ENCODE results near the gene SLC13A5.
"Not testable (repeated sequence)": the region's sequence is repeated elsewhere in the genome, so short reads cannot be mapped to it uniquely, and the experiment has no call there.

Gene SLC13A5

DNA sequence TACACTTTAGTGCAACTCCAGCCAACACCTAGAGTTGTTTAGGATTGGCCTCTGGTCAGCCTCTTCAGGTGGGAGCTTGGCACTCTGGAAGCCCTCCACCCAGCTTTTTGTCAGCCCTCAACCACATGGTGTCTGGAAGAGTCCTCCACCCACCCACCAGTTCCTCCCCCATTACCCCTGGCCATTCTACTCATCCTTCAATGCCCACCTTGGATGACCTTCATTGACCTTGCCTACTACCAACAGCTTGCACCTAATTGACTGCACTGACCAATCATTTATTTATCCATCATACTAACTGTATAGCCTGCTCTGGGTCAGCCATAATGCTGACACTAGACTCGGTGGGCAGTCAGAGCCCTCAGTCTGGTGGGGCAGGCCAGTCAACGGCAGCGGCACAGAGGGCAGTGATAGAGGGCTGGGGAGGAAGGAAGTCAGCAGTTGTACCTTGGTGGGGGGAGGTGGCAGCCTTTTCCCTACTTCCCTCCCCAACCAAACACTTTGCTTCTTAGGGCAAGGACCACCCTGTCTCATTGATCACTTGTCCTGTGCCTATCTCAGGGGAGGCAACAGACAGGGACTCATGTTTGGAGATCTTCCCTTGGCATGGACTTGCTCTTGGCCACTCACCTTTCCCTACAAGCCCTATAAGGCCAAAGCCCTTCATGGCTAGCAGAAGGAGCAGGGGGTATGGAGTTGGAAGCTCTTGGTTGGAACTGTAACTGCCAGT, 29.3 kb downstream of the SLC13A5 start:
- no peak for DNase-seq

DNA sequence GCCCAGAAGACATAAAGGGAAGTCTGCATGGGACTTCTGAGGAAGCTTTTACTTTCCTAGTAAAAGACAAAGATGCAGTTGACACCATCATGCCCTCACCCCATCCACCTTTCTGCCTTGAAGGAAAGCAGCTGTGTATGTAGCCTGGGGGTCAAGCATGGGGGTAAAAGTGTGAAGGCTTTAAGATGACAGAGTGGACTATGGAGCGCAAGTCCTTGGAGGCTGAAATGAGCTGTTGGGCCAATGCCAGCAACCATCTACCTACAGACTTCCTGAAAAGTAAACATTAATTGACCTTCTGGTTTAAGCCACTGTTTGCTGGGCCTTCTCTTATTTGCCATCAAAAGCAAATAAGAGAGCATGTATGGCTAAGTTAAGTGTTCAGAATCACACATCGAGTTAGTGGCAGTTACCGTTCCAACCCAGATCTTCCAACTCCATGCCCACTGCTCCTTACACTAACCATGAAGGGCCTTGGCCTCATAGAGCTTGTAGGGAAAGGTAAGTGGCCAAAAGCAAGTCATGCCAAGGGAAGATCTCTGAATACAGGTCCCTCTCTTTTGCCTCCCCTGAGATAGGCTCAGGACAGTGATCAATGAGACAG, 30.0 kb downstream of the SLC13A5 start:
- DNase-seq: no peak

DNA sequence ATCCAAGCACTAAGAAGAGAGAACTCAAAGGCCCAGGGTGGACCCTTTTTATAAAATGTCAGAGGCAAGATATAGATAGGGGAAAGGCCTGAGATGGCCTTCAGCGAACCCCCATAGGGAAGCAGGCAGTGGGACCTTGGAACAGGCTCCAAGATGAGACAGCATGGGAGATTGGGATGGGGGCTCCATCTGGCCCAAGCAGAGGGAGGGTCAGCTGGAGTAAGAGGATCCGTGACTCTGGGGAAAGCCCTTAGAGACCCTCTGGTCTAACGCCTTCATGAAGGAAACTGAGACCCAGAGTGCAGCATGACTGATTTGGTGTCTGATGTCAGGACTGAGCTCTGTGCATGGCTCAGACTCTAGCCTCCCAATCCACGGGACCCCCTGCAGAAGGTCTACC, 30.8 kb downstream of the SLC13A5 start:
- DNase-seq: no peak

DNA sequence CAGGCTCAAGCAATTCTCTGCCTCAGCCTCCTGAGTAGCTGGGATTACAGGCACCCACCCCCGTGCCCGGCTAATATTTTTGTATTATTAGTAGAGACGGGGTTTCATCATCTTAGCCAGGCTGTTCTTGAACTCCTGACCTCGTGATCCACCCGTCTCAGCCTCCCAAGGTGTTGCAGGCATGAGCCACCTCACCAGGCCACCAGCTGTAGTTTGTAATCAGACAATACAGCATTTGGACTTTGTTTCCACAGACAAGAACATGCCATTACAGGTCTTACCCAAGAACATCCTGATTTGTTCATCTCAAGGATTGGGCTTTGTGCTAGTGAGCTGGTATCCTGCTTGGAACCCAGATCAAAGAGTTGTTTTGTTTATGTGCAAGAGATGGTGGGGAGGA, 31.5 kb downstream of the SLC13A5 start:
- no peak for DNase-seq

DNA sequence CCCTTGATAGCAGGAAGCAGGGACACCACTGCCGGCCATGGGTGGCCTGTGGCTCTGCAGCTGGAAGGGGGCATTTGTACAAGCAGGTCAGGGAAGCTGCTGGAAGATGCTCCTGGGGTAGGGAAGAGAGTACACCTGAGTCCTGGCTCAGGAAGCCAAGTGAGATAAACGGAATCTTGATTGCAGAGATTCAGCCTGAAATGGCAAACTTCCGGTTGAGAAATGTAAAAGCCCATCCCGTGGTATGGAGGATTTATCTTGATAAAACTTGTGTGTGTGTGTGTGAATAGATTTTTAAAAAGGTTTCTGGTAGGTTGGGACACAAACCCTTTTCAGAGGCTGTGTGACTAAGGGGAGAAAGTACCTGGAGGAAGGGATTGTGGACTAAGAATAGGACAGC, 32.0 kb downstream of the SLC13A5 start:
- no peak for DNase-seq

DNA sequence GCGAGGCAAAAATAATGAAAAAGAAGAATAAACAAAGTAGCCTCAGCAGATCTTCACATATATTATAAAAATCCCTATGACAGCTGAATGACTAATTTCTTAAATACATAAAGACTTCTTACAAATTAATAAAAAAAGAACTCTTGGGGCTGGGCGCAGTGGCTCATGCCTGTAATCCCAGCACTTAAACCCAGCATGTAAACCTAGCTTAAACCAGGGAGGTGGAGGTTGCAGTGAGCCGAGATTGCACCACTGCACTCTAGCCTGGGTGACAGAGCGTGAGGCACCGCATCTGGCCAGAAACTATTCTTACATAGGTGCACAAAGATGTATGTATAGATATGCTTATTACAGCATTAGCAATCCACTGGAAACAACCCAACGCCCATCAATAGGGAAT, 33.9 kb downstream of the SLC13A5 start:
- no peak for DNase-seq

DNA sequence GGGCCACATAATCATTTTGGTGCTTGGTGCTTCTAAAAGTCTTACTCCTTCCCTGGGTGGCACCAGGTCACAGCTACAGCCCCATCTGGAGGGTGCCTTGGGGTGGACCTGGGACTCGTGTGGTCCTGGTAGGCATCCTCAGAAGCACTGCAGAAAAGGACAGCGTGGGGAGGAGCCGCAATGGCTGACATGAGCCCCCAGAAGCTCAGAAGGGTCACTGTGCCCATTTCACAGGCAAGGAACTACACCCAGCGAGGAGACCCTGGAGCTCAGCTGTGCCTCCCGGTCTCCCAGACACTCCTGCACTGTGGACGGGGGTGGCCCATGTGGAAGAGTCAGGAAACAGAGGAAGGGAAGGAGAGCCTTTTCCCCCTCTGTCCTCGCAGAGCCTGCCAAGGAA, 35.2 kb downstream of the SLC13A5 start:
- DNase-seq: no peak

DNA sequence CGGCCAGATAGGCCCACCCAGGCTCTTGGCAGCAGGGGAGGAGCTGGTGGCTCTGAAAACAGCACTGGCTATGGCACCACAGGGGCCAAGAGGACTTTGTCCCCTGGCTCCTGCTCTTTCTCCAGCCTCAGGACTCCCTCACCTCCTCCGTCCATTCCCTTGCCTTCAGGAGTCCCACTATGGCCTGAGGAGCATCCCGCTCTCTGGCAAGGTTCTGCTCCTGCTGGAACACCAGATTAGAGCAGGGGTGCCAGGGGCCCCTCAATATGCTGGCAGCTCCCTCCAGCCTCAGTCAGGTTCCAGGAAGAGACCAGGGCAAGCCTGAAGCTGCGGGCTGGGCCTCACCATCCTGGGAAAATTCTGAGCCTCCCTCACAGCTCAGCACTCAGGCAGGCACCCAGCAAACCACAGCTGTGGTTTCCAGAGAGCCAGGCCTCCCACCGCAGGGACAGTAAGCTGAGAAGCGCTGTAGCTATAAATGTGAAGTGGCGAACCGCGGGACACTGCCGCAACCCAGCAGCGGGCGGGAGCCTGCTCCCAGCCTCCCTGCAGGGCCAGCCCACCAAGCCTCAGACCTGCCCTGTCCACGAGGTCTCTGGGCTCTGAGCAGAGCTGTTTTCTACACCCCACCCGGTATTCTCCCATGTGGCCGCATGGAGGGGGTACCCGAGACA, 35.9 kb downstream of the SLC13A5 start:
- no peak for DNase-seq

DNA sequence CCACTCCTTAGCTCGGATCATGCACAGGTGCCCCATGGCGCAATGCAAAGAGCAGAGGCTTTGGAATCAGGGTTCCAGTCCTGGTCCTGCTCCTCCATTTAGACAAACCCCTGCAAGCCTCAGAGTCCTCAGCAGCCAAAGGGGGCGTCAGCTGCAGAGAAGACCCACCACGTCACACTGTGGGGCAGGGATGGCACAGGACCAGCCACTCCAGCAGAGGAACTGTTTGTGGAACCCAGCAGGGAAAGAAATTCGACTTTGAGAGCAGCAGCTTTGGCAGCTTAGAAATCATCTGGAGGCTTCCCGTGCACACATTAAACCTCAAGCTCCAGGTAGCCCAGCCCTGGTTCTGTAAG, 36.4 kb downstream of the SLC13A5 start:
- DNase-seq: no peak

DNA sequence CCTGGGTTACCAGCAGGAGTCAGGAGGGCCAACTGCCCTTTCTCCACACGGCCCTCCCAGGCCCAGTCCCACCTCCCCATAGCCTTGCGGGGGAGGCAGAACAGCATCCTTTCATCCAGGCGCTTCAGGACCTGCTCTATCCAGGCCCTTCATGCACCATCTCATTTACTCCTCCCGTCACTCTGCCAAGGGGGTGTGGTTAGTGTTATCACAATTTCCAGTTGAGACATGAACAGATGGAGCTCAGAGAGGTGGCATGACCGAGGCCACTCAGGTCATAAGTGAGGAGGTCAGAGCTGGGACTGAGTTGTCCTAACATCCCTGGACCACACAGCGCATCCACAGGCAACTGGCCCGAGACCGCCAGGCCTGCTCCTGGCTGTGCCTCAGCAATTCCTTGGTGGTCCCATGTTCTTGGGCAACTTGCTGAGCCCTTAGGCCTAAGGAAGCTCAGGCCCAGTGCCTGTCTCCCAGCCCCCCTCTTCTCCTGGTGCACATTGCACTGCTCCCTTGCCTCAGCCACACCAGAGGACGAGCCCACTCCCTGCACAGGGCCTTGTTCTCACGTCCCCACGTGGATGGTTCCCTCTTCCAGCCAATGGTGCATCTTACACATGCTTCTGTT, 37.9 kb downstream of the SLC13A5 start:
- no peak for DNase-seq

DNA sequence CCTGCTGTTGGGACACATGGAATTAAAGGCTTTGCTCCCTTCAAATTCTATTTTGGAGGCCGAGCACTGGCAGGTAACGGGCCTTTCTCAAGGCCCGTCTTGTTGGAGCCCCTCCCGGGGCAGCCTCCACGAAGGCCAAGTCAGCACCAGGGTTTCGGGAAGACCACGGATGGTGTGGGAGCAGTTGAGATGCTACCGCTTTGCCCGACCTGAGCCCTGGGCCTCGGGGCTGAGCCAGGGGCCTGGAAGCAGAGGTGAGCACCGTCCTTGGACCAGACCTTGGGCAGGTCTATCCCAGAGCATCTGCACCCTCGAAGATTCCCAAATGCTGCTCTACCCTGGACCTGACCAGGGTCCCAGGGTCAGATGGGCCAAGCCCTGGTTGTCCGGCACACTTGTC, 38.6 kb downstream of the SLC13A5 start:
- DNase-seq: no peak

DNA sequence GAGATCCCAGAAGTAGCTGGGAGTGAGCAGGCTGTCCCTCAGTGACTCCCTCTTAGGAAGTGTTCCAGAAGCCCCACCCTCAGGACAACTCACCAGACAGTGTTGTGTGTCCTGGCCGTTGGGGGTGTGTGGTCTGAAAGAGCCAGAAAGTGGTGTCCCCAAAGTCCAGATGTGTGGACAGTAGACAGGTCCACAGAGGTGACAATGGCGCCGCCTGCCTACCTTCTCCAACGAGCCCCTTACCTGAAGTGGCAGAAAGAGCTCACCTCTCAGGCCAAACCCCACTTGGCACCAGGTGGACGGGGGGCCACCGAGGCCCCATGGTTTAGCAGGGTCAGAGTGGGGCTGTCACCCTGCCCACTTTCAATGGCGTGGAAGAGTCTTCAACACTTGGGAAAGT, 41.7 kb downstream of the SLC13A5 start:
- DNase-seq: no peak

DNA sequence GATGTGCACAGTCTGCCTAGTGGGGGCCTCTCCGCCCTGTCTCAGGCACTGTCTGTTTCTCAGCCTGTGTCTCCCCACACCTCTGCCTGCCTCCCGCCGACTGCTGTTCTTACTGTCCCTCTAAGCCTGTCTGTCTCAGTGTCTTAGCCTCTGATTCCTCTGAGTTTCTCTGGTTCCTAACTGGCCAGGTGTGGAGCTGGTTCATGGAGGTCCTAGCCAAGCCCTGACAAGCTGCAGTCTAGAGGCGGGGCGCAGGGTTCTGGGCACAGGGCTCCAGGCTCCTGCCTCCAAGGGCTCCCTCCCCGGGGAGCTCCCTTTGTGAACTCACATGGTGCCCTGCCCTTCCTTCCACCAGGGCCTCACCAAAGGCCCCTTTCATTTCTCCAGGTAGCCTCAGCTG, 42.2 kb downstream of the SLC13A5 start:
- no peak for DNase-seq

DNA sequence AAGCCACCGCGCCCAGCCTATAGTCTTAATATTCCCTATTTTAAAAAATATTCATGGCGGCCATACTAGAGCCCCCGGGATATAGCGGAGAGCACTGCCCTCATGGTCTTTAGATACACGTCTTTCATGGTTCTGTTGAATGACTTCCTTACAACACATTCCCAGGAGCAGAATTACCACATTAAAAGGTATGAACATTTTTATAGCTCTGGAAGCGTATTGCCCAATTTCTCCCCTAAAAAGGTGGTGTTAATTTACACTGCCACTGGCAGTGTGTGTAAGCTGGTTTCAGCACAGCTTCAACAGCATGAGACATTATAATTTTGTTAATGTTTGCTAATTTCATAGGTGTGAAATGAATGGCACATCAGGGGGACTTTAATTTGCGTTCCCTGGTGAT, 42.6 kb downstream of the SLC13A5 start:
- no peak for DNase-seq

DNA sequence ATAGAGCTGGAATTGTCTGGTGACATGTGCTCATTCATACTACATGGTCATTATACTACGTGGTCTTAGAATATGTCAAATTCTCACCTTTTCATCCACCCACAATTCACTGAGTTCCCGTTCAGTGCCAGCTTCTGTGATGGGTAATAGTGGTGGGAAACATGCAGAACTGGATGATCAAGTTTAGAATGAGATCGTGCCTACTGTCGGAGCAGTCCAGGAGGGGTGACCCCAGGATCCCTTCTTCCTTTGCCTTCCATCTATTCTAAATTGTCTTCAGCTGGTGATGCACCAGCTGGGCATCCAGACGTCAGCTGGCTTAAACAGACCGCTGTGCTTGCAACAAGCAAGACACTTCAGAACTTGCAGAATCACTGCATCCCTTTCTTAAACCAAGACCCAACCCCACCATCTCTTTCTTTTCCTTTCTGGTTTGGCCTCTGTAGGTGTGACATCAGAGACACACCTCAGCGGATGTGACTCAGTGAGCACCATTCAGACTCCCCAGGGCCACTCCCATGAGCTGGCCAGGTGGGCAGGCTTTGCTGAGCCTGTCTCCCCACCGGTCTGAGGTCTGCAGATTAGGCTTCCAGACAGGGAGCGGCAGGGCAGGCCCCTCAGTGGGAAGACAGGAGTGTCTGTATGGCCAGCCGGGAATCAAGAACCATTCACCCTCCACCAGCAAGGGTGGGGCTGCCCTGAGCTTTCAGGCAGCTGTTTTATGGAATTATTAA, 43.5 kb downstream of the SLC13A5 start:
- no peak for DNase-seq

DNA sequence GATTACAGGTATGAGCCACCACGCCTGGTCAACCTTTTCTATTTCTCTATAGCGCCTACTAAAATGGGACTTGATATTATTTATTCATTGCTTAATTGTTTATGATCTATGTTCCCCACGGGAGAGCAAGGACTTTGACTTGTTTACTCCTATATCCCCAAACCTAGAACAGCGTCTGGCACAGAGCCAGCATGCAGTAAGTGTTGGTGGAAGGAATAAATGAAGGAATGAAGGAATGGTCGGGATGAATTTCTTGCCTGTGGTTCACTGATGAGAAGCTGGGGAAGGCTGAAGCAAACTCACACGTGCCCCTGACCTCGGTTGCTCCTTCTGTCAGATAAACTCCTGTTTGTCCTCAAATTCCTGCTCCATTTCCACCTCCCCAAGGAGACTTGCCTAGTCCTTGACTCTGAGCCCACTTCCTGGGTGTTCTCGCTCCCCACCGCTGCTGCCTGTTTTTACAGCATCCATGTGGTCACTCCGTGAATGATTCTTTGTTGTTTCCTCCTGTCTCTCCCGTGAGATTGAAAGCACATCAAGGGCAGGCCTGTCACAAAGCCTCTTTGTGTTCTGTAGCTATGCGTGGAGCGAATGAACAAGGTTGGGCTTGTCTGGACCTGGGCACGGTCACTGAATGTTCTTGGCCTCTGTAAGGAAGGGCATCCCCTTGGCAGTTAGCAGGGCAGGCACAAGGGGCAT, 44.3 kb downstream of the SLC13A5 start:
- no peak for DNase-seq

DNA sequence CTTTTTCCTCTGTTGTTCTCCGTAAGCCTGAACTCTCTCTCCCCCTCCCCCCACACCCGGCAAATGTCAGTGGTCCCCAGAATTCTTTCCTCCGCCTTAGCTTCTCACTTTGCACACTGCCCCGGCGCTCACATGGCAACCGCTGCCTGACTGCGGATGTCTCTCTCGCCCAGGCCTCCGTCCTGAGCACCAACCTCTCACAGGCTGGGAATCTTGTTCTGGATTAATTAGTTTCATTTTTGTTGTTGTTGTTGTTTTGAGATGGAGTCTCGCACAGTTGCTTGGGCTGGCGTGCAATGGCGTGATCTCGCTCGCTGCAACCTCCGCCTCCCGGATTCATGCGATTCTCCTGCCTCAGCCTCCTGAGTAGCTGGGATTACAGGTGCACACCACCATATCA, 45.0 kb downstream of the SLC13A5 start:
- no peak for DNase-seq

DNA sequence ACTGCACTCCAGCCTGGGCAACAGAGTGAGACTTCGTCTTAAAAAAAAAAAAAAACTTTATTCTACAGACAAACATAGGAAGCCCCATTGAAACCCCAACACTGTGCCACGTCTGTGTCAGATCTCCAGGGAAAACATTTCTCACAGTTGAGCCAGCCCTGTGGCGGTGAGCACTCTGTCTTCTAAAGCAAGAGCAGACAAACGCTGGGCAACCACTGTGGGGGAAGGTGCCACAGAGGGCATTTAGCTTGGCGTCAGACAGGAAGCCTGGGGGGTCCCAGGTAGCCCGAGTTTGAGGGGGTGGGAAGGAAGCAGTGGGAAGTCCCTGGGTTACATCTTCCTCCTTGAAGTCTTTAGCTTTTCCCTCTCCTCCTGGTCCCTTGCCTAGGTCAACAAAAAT, 45.7 kb downstream of the SLC13A5 start:
- DNase-seq: no peak

DNA sequence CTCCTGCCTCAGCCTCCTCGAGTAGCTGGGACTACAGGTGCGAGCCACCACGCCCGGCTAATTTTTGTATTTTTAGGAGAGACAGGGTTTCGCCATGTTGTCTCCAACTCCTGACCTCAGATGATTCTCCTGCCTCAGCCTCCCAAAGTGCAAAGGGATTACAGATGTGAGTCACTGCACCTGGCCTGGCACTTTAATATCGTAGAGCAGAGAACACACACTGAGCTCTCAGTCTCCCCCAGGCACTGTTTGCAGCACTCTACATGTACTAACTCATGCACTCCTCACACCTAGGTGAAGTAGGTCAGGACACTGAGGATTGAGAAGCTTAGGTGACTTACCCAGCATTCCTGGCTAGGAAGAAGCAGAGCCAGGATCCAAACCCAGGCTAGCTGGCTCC, 46.6 kb downstream of the SLC13A5 start:
- no peak for DNase-seq

DNA sequence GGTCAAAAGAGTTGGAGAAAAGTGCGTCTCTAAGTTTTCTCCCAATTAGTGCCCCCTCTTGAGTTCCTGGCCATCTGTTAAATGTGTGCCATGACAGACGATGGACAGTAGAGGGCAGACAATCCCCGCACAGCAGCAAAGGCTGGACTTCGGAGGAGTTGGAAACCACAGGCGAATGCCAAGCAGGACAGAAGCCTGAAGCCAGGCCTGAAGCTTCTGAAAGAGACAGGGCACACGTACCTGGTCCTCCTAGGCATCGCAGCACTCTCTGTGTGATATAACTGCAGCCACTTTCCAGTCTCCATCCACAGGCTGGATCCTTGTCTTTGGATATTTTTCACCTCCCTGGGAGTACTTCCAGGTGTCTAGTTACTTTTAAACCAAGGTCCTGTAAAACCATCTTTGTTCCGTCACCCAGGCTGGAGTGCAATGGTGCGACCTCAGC, 47.1 kb downstream of the SLC13A5 start:
- DNase-seq: peak; percentile 81 to 90 (median 84)

DNA sequence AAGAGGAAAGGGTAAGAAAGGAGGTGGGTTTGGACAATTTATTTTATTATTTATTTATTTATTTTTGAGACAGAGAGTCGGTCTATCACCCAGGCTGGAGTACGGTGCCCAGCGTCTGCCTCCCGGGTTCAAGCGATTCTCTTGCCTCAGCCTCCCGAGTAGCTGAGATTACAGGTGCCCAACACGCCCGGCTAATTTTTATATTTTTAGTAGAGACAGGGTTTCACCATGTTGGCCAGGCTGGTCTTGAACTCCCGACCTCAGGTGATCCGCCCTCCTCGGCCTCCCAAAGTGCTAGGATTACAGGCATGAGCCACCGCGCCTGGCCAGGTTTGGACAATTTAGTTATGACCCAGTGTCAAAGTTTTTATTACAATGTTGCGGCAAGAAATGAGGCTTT, 50.0 kb downstream of the SLC13A5 start:
- not testable (repeated sequence) for DNase-seq

DNA sequence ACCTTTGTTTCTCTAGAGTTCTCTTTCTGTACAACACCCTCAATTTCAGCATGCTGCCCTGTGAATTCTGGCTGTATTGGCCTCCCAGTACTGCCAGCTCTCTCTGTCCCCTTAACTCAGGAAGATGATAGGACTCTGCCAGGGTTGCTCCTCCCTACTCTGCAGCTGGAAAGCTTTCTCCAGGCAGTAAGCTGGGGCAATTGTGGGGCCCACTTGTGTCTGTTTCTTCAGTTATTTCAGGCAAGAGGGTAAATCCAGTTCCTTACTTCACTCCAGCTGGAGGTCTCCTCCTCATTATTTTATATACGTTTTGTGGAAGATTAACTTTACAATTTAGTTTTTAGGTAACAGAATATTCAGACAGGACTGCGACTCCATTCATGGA, 51.7 kb downstream of the SLC13A5 start:
- DNase-seq: peak in 1 of 4 experiments; percentile 12

Data from suppressor macrophage (primary cell).